ENCODE measurements around the gene SEC22B.
"Not testable (repeated sequence)": the region's sequence is repeated elsewhere in the genome, so short reads cannot be mapped to it uniquely, and the experiment has no call there.

DNA sequence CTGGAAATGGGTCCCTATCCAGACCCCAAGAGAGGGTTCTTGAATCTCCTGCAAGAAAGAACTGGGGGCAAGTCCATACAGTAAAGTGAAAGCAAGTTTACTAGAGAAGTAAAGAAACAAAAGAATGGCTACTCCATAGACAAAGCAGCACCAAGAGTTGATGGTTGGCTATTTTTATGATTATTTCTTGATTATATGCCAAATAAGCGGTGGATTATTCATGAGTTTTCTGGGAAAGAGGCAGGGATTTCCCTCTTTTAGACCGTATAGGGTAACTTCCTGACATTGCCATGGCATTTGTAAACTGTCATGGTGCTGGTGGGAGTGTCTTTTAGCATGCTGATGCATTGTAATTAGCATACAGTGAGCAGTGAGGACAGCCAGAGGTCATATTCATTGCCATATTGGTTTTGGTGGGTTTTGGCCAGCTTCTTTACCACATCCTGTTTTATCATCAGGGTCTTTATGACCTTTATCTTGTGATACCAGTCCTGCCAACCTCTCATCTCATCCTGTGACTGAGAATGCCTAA is 5.9 kb upstream of the SEC22B start:
- TF ChIP-seq, protein P1, sequence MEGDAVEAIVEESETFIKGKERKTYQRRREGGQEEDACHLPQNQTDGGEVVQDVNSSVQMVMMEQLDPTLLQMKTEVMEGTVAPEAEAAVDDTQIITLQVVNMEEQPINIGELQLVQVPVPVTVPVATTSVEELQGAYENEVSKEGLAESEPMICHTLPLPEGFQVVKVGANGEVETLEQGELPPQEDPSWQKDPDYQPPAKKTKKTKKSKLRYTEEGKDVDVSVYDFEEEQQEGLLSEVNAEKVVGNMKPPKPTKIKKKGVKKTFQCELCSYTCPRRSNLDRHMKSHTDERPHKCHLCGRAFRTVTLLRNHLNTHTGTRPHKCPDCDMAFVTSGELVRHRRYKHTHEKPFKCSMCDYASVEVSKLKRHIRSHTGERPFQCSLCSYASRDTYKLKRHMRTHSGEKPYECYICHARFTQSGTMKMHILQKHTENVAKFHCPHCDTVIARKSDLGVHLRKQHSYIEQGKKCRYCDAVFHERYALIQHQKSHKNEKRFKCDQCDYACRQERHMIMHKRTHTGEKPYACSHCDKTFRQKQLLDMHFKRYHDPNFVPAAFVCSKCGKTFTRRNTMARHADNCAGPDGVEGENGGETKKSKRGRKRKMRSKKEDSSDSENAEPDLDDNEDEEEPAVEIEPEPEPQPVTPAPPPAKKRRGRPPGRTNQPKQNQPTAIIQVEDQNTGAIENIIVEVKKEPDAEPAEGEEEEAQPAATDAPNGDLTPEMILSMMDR (IDR thresholded peaks at IDR 0.05): not testable (repeated sequence)
- TF ChIP-seq POLR2A, EP300 (IDR thresholded peaks at IDR 0.05): not testable (repeated sequence)
